Caco-2 (cell line): ENCODE data around the gene PKIB. TPM values are rescaled to one million over a fixed set of nuclear protein-coding genes. Genes with fewer than 3 reads are reported as not detected.

Experiments
- BruUV-seq: library from RNA; stranded (reverse); fragments of 400-500 nt; replicated peaks from 2 replicates; lab custom pipeline; 2021; lab: Mats Ljungman, UMichigan
- CTCF ChIA-PET: fragments of 300-600 bp; sonication (Branson Sonifier 250); formaldehyde crosslinking; loops from one replicate; lab custom pipeline; 2022; ENCODE audit warnings: antibody characterized with exemption; lab: Charles Lee
- POLR2A ChIA-PET: fragments of 300-600 bp; sonication (Branson Sonifier 250); formaldehyde crosslinking; loops from one replicate; lab custom pipeline; 2022; ENCODE audit warnings: antibody characterized with exemption; lab: Charles Lee
- DNase-seq, 2 experiments: peaks; one replicate each; pipeline versions ENCODE4 v3.0.0 to v3.0.0-alpha.2; 2020 to 2022
- H3K27me3 ChIP-seq: replicated peaks from 2 replicates; pipeline ENCODE4 v1.6.0; 2011; ENCODE audit warnings: low read length; ENCODE audit not compliant: control insufficient read depth, insufficient read depth
- H3K36me3 ChIP-seq: 2 replicates; pipeline ENCODE4 v1.5.1; 2011; ENCODE audit warnings: low read length; ENCODE audit not compliant: control insufficient read depth, insufficient read depth
- H3K4me1 ChIP-seq: fragments of 250-450 bp; sonication (Bioruptor Pico); 2 replicates; pipeline ENCODE4 v1.5.1; 2020; ENCODE audit warnings: mild to moderate bottlenecking
- H3K4me3 ChIP-seq: 2 replicates; pipeline ENCODE4 v1.5.1; 2011; ENCODE audit warnings: low read depth, mild to moderate bottlenecking, control low read depth, low read length
- H3K9me3 ChIP-seq: fragments of 250-450 bp; sonication (Bioruptor Pico); 2 replicates; pipeline ENCODE4 v1.5.1; 2020; ENCODE audit warnings: mild to moderate bottlenecking, moderate library complexity
- H3K27ac Mint-ChIP-seq: one replicate; pipeline ENCODE4 v1.8.0; 2022; ENCODE audit warnings: mixed read lengths; ENCODE audit not compliant: unreplicated experiment
- H3K27me3 Mint-ChIP-seq: one replicate; pipeline ENCODE4 v1.8.0; 2022; ENCODE audit warnings: mixed read lengths; ENCODE audit not compliant: insufficient read depth, unreplicated experiment
- H3K36me3 Mint-ChIP-seq: one replicate; pipeline ENCODE4 v1.8.0; 2022; ENCODE audit warnings: mild to moderate bottlenecking, mixed read lengths; ENCODE audit not compliant: insufficient read depth, unreplicated experiment
- H3K4me1 Mint-ChIP-seq: one replicate; pipeline ENCODE4 v1.8.0; 2022; ENCODE audit warnings: low read depth, mixed read lengths; ENCODE audit not compliant: unreplicated experiment
- H3K4me3 Mint-ChIP-seq: one replicate; pipeline ENCODE4 v1.8.0; 2022; ENCODE audit warnings: mild to moderate bottlenecking, moderate library complexity, mixed read lengths; ENCODE audit not compliant: unreplicated experiment
- H3K9me3 Mint-ChIP-seq: one replicate; pipeline ENCODE4 v1.8.0; 2022; ENCODE audit warnings: mixed read lengths; ENCODE audit not compliant: unreplicated experiment
- intact Hi-C: fragments of 100-400 bp; cut with micrococcal nuclease; formaldehyde crosslinking; loops from one replicate; pipeline ENCODE4 v1.10.0; 2022; ENCODE audit not compliant: unreplicated experiment
- total RNA-seq: library from RNA; stranded (reverse); gene quantifications from 2 replicates; pipeline ENCODE4 v1.2.3, GENCODE V29; 2022
- TF ChIP-seq, protein P1 (sequence below), 2 experiments: fragments of 200-600 bp in 1 of 2; IDR thresholded peaks; 1 replicate in 1 of 2; 2 replicates in 1 of 2; pipeline versions ENCODE4 v1.5.1 to v1.8.0; 2011 to 2022; ENCODE audit warnings: antibody characterized with exemption in 1 of 2, control low read depth in 1 of 2, inconsistent platforms in 1 of 2, low read depth in 1 of 2, low read length in 1 of 2, mild to moderate bottlenecking in 1 of 2, moderate library complexity in 1 of 2; ENCODE audit not compliant: insufficient read depth in 1 of 2, severe bottlenecking in 1 of 2, unreplicated experiment in 1 of 2

Gene PKIB
- total RNA-seq, 1 experiment from 2014 or later: 18.6 TPM

DNA sequence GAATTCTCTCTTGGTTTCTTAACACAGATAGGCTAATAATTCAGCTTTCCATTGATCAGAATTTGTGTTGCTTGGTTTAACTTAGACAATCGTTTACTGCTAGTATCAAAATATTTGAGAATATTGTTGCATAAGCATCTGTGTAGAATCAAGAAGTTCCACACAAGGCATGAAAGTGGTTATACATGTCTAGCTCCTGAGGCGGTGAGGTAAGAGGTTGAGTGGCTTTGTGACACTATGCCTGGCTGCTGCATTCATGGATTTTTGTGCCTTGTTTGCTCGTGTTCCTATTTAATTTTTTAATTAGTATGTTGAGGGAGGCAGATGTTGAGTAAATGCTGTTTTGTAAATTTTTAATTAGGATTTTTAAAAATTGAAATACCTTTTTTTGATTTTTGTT, 10.2 kb downstream of the PKIB start:
- ChIA-PET POLR2A (no interaction called here), CTCF (no interaction called here)
- no peaks in the 10 kb centered on the region for H3K27me3 ChIP-seq
- no peak for DNase-seq
- Mint-ChIP-seq H3K27ac (no peak overlapping the region), H3K4me1 (peaks cover 7% of the 10 kb centered on the region), H3K4me3 (no peak overlapping the region), H3K36me3 (no peaks in the 10 kb centered on the region), H3K27me3 (peaks cover 3% of the 10 kb centered on the region), H3K9me3 (peaks cover 12% of the 10 kb centered on the region)
- H3K4me1 ChIP-seq: 0 out of 2 replicates have a peak, but pooled peaks cover 7% of the 10 kb centered on the region
- no peaks in the 10 kb centered on the region for H3K36me3 ChIP-seq
- H3K9me3 ChIP-seq: no peaks in the 10 kb centered on the region
- TF ChIP-seq, protein P1, sequence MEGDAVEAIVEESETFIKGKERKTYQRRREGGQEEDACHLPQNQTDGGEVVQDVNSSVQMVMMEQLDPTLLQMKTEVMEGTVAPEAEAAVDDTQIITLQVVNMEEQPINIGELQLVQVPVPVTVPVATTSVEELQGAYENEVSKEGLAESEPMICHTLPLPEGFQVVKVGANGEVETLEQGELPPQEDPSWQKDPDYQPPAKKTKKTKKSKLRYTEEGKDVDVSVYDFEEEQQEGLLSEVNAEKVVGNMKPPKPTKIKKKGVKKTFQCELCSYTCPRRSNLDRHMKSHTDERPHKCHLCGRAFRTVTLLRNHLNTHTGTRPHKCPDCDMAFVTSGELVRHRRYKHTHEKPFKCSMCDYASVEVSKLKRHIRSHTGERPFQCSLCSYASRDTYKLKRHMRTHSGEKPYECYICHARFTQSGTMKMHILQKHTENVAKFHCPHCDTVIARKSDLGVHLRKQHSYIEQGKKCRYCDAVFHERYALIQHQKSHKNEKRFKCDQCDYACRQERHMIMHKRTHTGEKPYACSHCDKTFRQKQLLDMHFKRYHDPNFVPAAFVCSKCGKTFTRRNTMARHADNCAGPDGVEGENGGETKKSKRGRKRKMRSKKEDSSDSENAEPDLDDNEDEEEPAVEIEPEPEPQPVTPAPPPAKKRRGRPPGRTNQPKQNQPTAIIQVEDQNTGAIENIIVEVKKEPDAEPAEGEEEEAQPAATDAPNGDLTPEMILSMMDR (IDR thresholded peaks at IDR 0.05; ENCODE audit: insufficient read depth in 1 of 2, low read depth in 1 of 2, low read length in 1 of 2, severe bottlenecking in 1 of 2, unreplicated experiment in 1 of 2): no peak
- BruUV-seq: no TSS peak
- H3K4me3 ChIP-seq: no peak overlapping the region
- intact Hi-C loops: loop anchor here (1.0 kb wide), 1 partner anchor 8 kb away; no protein-coding TSS in a partner anchor

DNA sequence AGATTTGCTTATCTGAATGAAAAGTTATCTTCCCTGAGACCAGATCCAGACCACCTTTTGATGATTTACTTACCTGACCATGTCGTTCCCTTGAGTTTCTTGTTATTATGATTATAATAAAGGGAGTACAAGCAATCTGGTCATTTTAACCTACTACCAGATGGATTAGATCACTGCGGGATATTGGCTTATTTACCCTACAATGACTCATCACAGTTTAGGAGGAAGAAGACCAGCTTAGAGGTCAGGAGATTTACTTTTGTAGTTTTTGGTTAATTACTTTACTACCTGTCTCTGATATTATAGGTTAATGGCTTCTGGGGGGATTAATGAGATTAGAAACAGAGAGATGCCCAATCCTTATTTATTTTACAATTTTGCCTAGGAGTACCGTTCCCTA, 10.7 kb downstream of the PKIB start:
- Mint-ChIP-seq H3K27ac (no peak overlapping the region), H3K27me3 (peaks cover 3% of the 10 kb centered on the region), H3K4me1 (peaks cover 6% of the 10 kb centered on the region), H3K4me3 (no peak overlapping the region), H3K9me3 (peaks cover 7% of the 10 kb centered on the region), H3K36me3 (no peaks in the 10 kb centered on the region)
- Histone ChIP-seq H3K27me3 (no peaks in the 10 kb centered on the region), H3K4me3 (no peak overlapping the region), H3K36me3 (no peaks in the 10 kb centered on the region), H3K9me3 (no peaks in the 10 kb centered on the region), H3K4me1 (0 out of 2 replicates have a peak, but pooled peaks cover 7% of the 10 kb centered on the region)
- POLR2A ChIA-PET: no interaction called here
- BruUV-seq: no TSS peak
- TF ChIP-seq, protein P1 (IDR thresholded peaks at IDR 0.05; ENCODE audit: insufficient read depth in 1 of 2, low read depth in 1 of 2, low read length in 1 of 2, severe bottlenecking in 1 of 2, unreplicated experiment in 1 of 2): no peak
- CTCF ChIA-PET: no interaction called here
- DNase-seq: no peak
- intact Hi-C loops: loop anchor here (1.0 kb wide), 1 partner anchor 9 kb away; no protein-coding TSS in a partner anchor

DNA sequence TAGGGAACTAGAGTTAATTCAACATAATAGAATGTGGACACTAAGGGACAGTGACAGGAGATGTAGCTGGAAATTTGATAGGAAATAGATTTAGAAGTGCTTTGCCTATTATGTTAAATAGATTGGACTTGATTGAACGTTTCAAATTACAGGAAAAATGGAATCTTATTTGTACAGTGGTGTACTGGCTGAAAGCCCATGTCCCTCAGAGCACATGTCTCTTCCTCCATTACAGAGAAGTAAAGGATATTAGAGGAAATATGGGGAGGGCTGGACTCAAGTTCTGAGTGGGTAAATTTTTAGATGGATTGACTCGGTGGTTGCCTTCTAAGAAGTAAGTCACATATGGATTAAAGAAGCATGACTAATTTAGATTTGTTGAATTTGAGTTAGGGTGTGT, 11.4 kb downstream of the PKIB start:
- H3K9me3 ChIP-seq: no peaks in the 10 kb centered on the region
- H3K27me3 ChIP-seq: no peaks in the 10 kb centered on the region
- CTCF ChIA-PET: no interaction called here
- intact Hi-C loops: no loop called here
- Mint-ChIP-seq H3K36me3 (no peaks in the 10 kb centered on the region), H3K27ac (no peak overlapping the region), H3K9me3 (no peaks in the 10 kb centered on the region), H3K27me3 (no peaks in the 10 kb centered on the region), H3K4me3 (no peak overlapping the region), H3K4me1 (no peaks in the 10 kb centered on the region)
- BruUV-seq: no TSS peak
- TF ChIP-seq, protein P1 (IDR thresholded peaks at IDR 0.05; ENCODE audit: insufficient read depth in 1 of 2, low read depth in 1 of 2, low read length in 1 of 2, severe bottlenecking in 1 of 2, unreplicated experiment in 1 of 2): no peak
- POLR2A ChIA-PET: no interaction called here
- DNase-seq: no peak
- H3K4me1 ChIP-seq: 0 out of 2 replicates have a peak, but pooled peaks cover 7% of the 10 kb centered on the region
- no peak overlapping the region for H3K4me3 ChIP-seq
- H3K36me3 ChIP-seq: no peaks in the 10 kb centered on the region
